ENCODE data around the gene NCBP2L. TPM values are rescaled to one million over a fixed set of nuclear protein-coding genes. Genes with fewer than 3 reads are reported as not detected.

NCBP2L gene
- total and polyA plus RNA-seq, 2 of the 8 experiments (the other 6 are each of a cell fraction or from before 2014, with no cell fraction given): not detected

DNA sequence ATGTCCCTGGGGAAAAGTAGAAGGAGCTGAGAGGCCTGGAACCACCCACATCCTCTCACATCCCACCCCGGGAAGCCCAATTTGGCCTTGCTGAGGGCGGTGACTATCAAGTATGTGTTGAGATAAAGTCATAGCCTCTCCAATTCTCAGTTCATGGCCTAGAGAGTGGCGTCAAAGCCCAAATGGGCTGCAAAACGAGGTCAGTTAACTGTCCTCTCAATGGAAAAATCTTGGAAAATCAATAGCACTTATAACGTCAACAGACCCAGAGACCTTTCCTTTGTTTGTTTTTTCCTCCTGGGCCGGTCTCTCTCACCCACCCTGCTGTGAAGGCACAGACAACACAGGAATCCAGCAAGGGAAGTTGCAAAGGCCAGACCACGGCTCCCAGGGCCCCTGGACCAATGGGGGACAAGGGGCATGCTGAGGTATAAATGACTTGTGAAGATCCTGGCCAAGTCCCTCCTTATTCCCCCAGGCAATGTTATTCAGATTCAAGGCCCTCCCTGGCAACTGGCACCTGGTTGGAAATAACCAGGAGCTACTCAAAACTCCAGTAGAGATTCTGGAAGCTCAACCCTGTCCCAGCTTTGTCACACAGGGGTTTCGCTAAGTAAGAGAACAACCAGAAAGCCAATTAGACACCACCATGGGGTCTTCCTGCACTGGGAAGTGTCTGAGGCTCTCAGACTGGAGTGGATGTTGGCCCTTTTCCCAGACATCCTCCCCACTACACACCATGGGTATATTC is 40.6 kb upstream of the NCBP2L start (continued):
- TF ChIP-seq RXRA (IDR thresholded peaks at IDR 0.05; ENCODE audit: insufficient read depth, low read depth, low read length) (no peak), KDM4A (IDR thresholded peaks at IDR 0.05; ENCODE audit: low read depth, low read length, severe bottlenecking) (no peak), EGR1 (IDR thresholded peaks at IDR 0.05; ENCODE audit: borderline replicate concordance, low read depth, low read length) (no peak), SP1 (IDR thresholded peaks at IDR 0.05; ENCODE audit: low read depth, low read length) (no peak), SIX5 (IDR thresholded peaks at IDR 0.05; ENCODE audit: low read depth, low read length) (no peak), PHF8 (conservative IDR thresholded peaks at IDR 0.05; ENCODE audit: low read depth, low read length) (no peak), NRF1 (IDR thresholded peaks at IDR 0.05; ENCODE audit: low read depth, low read length) (no peak), EZH2 (IDR thresholded peaks at IDR 0.05; ENCODE audit: low read depth, low read length, severe bottlenecking) (no peak)
